ENCODE results near the gene CPNE9. TPM values are rescaled to one million over a fixed set of nuclear protein-coding genes. Genes with fewer than 3 reads are reported as not detected.
A peak's percentile ranks its signal among the peaks of the same experiment; 100 is the strongest.

Gene CPNE9
- polyA plus RNA-seq, 1 of the 3 experiments (the other 2 are of a cell fraction) = 0.03 TPM

- TF ChIP-seq, protein P1, sequence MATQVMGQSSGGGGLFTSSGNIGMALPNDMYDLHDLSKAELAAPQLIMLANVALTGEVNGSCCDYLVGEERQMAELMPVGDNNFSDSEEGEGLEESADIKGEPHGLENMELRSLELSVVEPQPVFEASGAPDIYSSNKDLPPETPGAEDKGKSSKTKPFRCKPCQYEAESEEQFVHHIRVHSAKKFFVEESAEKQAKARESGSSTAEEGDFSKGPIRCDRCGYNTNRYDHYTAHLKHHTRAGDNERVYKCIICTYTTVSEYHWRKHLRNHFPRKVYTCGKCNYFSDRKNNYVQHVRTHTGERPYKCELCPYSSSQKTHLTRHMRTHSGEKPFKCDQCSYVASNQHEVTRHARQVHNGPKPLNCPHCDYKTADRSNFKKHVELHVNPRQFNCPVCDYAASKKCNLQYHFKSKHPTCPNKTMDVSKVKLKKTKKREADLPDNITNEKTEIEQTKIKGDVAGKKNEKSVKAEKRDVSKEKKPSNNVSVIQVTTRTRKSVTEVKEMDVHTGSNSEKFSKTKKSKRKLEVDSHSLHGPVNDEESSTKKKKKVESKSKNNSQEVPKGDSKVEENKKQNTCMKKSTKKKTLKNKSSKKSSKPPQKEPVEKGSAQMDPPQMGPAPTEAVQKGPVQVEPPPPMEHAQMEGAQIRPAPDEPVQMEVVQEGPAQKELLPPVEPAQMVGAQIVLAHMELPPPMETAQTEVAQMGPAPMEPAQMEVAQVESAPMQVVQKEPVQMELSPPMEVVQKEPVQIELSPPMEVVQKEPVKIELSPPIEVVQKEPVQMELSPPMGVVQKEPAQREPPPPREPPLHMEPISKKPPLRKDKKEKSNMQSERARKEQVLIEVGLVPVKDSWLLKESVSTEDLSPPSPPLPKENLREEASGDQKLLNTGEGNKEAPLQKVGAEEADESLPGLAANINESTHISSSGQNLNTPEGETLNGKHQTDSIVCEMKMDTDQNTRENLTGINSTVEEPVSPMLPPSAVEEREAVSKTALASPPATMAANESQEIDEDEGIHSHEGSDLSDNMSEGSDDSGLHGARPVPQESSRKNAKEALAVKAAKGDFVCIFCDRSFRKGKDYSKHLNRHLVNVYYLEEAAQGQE (IDR thresholded peaks at IDR 0.05; ENCODE audit: low read depth, low read length) = no peak
- TF ChIP-seq NRF1 (IDR thresholded peaks at IDR 0.05; ENCODE audit: low read depth, low read length) (no peak), ZBTB33 (IDR thresholded peaks at IDR 0.05; ENCODE audit: borderline replicate concordance, low read depth) (no peak), IRF3 (IDR thresholded peaks at IDR 0.05; ENCODE audit: low read depth, low read length) (no peak), YY1 (IDR thresholded peaks at IDR 0.05; ENCODE audit: low read depth) (no peak), MEF2A (IDR thresholded peaks at IDR 0.05; ENCODE audit: borderline replicate concordance, low read depth) (no peak), EP300 (IDR thresholded peaks at IDR 0.05; ENCODE audit: borderline replicate concordance in 1 of 2, low read depth in 1 of 2, low read length in 1 of 2) (no peak)
These were observed 12.9 kb upstream of the CPNE9 start (continued) for GRCh38 chr3:9690451-9691450.

GRCh38 chr3:9691636-9692035, 12.0 kb upstream of the CPNE9 start:
- no peak overlapping the region for H3K4me2 ChIP-seq
- peaks cover 0 to 20% of the 10 kb centered on the region in 2 experiments; a peak in 1 of 4 replicates for H3K4me1 ChIP-seq (ENCODE audit: control insufficient read depth in 1 of 2, insufficient read depth in 2 of 2, low read depth in 1 of 2, low read length in 1 of 2)
- H3K27me3 ChIP-seq (ENCODE audit: insufficient read depth) = no peaks in the 10 kb centered on the region
- no peak overlapping the region for H3K9ac ChIP-seq
- H3K27ac ChIP-seq (ENCODE audit: low read depth in 2 of 2, low read length in 1 of 2) = peak overlapping the region in 1 of 2 experiments; percentile 8; a peak in 1 of 4 replicates
- peaks cover 16 to 77% of the 10 kb centered on the region in 2 experiments for H3K36me3 ChIP-seq (replicated peaks in 1 of 2; ENCODE audit: control insufficient read depth in 1 of 2, insufficient read depth in 2 of 2, low read length in 1 of 2)
- no peak overlapping the region for H3K4me3 ChIP-seq (ENCODE audit: low read depth in 2 of 2, low read length in 1 of 2)
- WGBS (ENCODE audit: low lambda C conversion rate) = 89% methylated on average over 1 of the region's 2 CpGs
- H2AFZ ChIP-seq (ENCODE audit: low read depth) = no peak overlapping the region
- no peaks in the 10 kb centered on the region for H3K9me3 ChIP-seq
- ChIA-PET POLR2A (no interaction called here), CTCF (interaction anchor here (0.9 to 1.2 kb wide), 2 partner anchors 13 to 188 kb away, joined by 3 read pairs; no protein-coding TSS in a partner anchor)
- no peaks in the 10 kb centered on the region for H3F3A ChIP-seq (replicated peaks; ENCODE audit: insufficient read depth)
- H3K79me2 ChIP-seq (ENCODE audit: insufficient read depth) = no peaks in the 10 kb centered on the region
- DNase-seq = no peak
- no peaks in the 10 kb centered on the region for H4K20me1 ChIP-seq (ENCODE audit: insufficient read depth)
- no peaks in the 10 kb centered on the region for H3K9me2 ChIP-seq
- TF ChIP-seq FOSL2 (IDR thresholded peaks at IDR 0.05; ENCODE audit: borderline replicate concordance, low read depth) = no peak
- TF ChIP-seq ZBTB33 (IDR thresholded peaks at IDR 0.05; ENCODE audit: borderline replicate concordance, low read depth) = no peak
- TF ChIP-seq JUND (IDR thresholded peaks at IDR 0.05) = no peak
- TF ChIP-seq GATA2 (CRISPR knock-in tag; IDR thresholded peaks at IDR 0.05) = no peak
- TF ChIP-seq, protein P1 (IDR thresholded peaks at IDR 0.05; ENCODE audit: low read depth, low read length) = no peak
- TF ChIP-seq IRF3 (IDR thresholded peaks at IDR 0.05; ENCODE audit: low read depth, low read length) = no peak
- TF ChIP-seq NRF1 (IDR thresholded peaks at IDR 0.05; ENCODE audit: low read depth, low read length) = no peak
- TF ChIP-seq RCOR1 (IDR thresholded peaks at IDR 0.05; ENCODE audit: low read length) = no peak
- TF ChIP-seq NFIC (IDR thresholded peaks at IDR 0.05; ENCODE audit: borderline replicate concordance) = no peak
